Kidney (tissue), 14 donors: ENCODE results near the gene PAPOLB. TPM values are rescaled to one million over a fixed set of nuclear protein-coding genes. Genes with fewer than 3 reads are reported as not detected.
A peak's percentile ranks its signal among the peaks of the same experiment; 100 is the strongest.

Experiments
- DNase-seq, 5 donors: peaks; one replicate each; pipeline ENCODE4 v3.0.0-alpha.2; 2013 to 2020
- FAIRE-seq: peaks from 2 replicates; lab custom pipeline; 2012; peaks lifted over from hg19 to GRCh38; lab: Jason Lieb, UNC
- H3K27ac ChIP-seq, 2 donors: one replicate each; pipeline ENCODE4 v1.7.0; 2013; ENCODE audit warnings: low read depth in 2 of 2, low read length in 2 of 2, inconsistent platforms in 1 of 2
- H3K27me3 ChIP-seq: one replicate; pipeline ENCODE4 v1.7.1; 2013; ENCODE audit warnings: low read length, inconsistent platforms; ENCODE audit not compliant: control insufficient read depth, insufficient read depth
- H3K36me3 ChIP-seq, 3 donors: one replicate each; pipeline versions ENCODE4 v1.7.0 to v1.7.1; 2013; ENCODE audit warnings: low read length in 3 of 3, control low read depth in 1 of 3, inconsistent platforms in 1 of 3; ENCODE audit not compliant: insufficient read depth in 3 of 3, control insufficient read depth in 2 of 3
- H3K4me1 ChIP-seq, 3 donors: one replicate each; pipeline versions ENCODE4 v1.7.0 to v1.7.1; 2013; ENCODE audit warnings: low read length in 3 of 3, inconsistent platforms in 1 of 3, low read depth in 1 of 3; ENCODE audit not compliant: control insufficient read depth in 2 of 3, insufficient read depth in 2 of 3
- H3K4me3 ChIP-seq, 3 donors: one replicate each; pipeline versions ENCODE4 v1.7.0 to v1.8.1; 2013; ENCODE audit warnings: low read length in 3 of 3, control low read depth in 1 of 3, inconsistent platforms in 1 of 3
- H3K9ac ChIP-seq, 3 donors: one replicate each; pipeline versions ENCODE4 v1.7.0 to v1.7.1; 2013; ENCODE audit warnings: low read length in 3 of 3, control low read depth in 1 of 3, inconsistent platforms in 1 of 3
- H3K9me3 ChIP-seq, 3 donors: one replicate each; pipeline versions ENCODE4 v1.7.0 to v1.7.1; 2013; ENCODE audit warnings: low read length in 3 of 3, control low read depth in 1 of 3, inconsistent platforms in 1 of 3; ENCODE audit not compliant: control insufficient read depth in 2 of 3, insufficient read depth in 1 of 3
- CTCF ChIP-seq: IDR thresholded peaks from 3 replicates; pipeline ENCODE4 v1.5.1; 2012; ENCODE audit warnings: mild to moderate bottlenecking, moderate library complexity, borderline replicate concordance; ENCODE audit not compliant: insufficient read depth; ENCODE audit errors: extremely low read depth
- intact Hi-C: fragments of 100-400 bp; cut with DNase I; formaldehyde crosslinking; loops from one replicate; pipeline ENCODE4 v1.11.1; 2022
- polyA plus RNA-seq: library from polyadenylated mRNA; stranded (reverse); fragments of 350-450 nt; fragmentation: Illumina TruSeq; extraction: RNeasy Lipid Tissue Mini Kit (QIAGEN cat#74804); gene quantifications from one replicate; pipeline ENCODE4 v1.2.3, GENCODE V29; 2014; ENCODE audit warnings: low read depth, low replicate concordance; ENCODE audit not compliant: insufficient read depth
- total RNA-seq: library from RNA; stranded (reverse); fragmentation: NEBNext Ultra II Directional; extraction: Animal tissue kit (Norgen Biotek cat#: 25700); gene quantifications from one replicate; pipeline ENCODE4 v1.2.1, GENCODE V29; 2021
- donor health status: control.
- donor health status: control.
- donor health status: control.
- donor health status: control.
- donor health status: control.
- donor health status: DM: yes; HTN: yes; CAD: no.
- donor health status: Normal renal cell carcinoma (clear cell type).

Gene PAPOLB
- total and polyA plus RNA-seq, 2 donors from 2014 or later, result 0.06 TPM; not detected in 1

- no peak overlapping the region for H3K4me3 ChIP-seq
- H3K9me3 ChIP-seq, result no peaks in the 10 kb centered on the region
- H3K27me3 ChIP-seq, result no peaks in the 10 kb centered on the region
- H3K4me1 ChIP-seq, result no peaks in the 10 kb centered on the region
- no peak overlapping the region for H3K27ac ChIP-seq
- peak; percentile 9 for TF ChIP-seq CTCF
- no peak overlapping the region for H3K9ac ChIP-seq
- intact Hi-C loops, result no loop called here
- no peaks in the 10 kb centered on the region for H3K36me3 ChIP-seq
- DNase-seq (peak in 4 of 5 donors; percentile 72 to 78 (median 76)), FAIRE-seq (no peak)
Observed at GRCh38 chr7:4845740-4846142, 16.1 kb downstream of the PAPOLB start.

DNA sequence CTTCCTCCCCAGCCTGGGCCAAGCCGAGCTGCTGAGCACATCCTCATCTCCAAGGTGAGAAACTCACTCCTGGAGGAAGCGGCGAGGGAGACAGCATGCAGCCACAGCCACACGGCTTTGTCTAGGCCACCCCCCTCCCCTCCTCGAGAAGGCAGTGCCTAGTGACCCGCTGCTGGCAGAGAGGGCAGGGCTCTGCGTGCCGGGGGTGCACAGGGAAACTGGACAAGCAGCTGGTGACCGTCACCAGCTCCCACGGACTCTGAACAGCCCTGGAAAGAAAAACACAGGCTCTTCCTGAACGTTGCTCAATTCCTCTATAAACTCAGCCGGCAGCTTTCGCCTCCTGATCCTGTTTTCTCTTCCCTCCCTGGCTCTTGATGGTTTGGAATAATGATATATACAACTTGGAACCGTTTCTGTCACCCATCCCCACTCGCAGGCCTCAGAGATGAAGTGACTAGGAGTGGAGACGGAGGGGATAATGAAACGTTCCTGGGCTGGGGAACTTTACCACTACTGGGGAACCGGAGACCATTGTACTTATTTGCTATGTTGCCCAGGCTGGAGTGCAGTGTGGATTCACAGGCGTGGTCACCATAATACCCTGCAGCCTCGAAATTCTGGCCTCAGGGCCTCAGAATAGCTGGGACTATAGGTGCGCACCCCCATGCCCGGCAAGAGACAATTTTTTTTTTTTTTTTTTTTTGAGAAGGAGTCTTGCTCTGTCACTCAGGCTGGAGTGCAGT is 19.3 kb downstream of the PAPOLB start:
- FAIRE-seq (no peak), DNase-seq (peak in 4 of 5 donors; percentile 86 to 90 (median 87))
- H3K27ac ChIP-seq, result no peak overlapping the region
- H3K9me3 ChIP-seq, result no peaks in the 10 kb centered on the region
- H3K4me3 ChIP-seq, result no peak overlapping the region
- H3K4me1 ChIP-seq, result no peaks in the 10 kb centered on the region
- H3K36me3 ChIP-seq, result no peaks in the 10 kb centered on the region
- intact Hi-C loops, result no loop called here
- H3K9ac ChIP-seq, result no peak overlapping the region
- H3K27me3 ChIP-seq, result no peaks in the 10 kb centered on the region
- no peak for TF ChIP-seq CTCF

GRCh38 chr7:4841836-4842235 is 20.0 kb downstream of the PAPOLB start:
- no peak overlapping the region for H3K4me3 ChIP-seq
- no peaks in the 10 kb centered on the region for H3K4me1 ChIP-seq
- no peaks in the 10 kb centered on the region for H3K27me3 ChIP-seq
- H3K9me3 ChIP-seq, result no peaks in the 10 kb centered on the region
- intact Hi-C loops, result no loop called here
- no peak for TF ChIP-seq CTCF
- FAIRE-seq (no peak), DNase-seq (no peak)
- no peaks in the 10 kb centered on the region for H3K36me3 ChIP-seq
- no peak overlapping the region for H3K9ac ChIP-seq
- H3K27ac ChIP-seq, result no peak overlapping the region
